Measurements from ENCODE around the gene DOK7.

- TF ChIP-seq, protein P1, sequence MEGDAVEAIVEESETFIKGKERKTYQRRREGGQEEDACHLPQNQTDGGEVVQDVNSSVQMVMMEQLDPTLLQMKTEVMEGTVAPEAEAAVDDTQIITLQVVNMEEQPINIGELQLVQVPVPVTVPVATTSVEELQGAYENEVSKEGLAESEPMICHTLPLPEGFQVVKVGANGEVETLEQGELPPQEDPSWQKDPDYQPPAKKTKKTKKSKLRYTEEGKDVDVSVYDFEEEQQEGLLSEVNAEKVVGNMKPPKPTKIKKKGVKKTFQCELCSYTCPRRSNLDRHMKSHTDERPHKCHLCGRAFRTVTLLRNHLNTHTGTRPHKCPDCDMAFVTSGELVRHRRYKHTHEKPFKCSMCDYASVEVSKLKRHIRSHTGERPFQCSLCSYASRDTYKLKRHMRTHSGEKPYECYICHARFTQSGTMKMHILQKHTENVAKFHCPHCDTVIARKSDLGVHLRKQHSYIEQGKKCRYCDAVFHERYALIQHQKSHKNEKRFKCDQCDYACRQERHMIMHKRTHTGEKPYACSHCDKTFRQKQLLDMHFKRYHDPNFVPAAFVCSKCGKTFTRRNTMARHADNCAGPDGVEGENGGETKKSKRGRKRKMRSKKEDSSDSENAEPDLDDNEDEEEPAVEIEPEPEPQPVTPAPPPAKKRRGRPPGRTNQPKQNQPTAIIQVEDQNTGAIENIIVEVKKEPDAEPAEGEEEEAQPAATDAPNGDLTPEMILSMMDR (IDR thresholded peaks at IDR 0.05), result no peak
- no peak for TF ChIP-seq POLR2A (IDR thresholded peaks at IDR 0.05)
- no peak for TF ChIP-seq EP300 (IDR thresholded peaks at IDR 0.05)
These were observed 40.8 kb upstream of the DOK7 start for GRCh38 chr4:3422241-3422801.
